ENCODE measurements around the gene CLEC2A.

The CLEC2A gene

GRCh38 chr12:9935026-9935425, 2.9 kb upstream of the CLEC2A start:
- DNase-seq (ENCODE audit: low read depth in 1 of 2, low spot score in 1 of 2), result no peak
- H3K4me3 ChIP-seq (replicated peaks; ENCODE audit: insufficient read depth, low read length), result no peak overlapping the region
- TF ChIP-seq SPI1 (IDR thresholded peaks at IDR 0.05; ENCODE audit: borderline replicate concordance, low read depth), result no peak
- TF ChIP-seq POLR2AphosphoS5 (IDR thresholded peaks at IDR 0.05; ENCODE audit: low read depth), result no peak
- no peak for TF ChIP-seq GABPA (IDR thresholded peaks at IDR 0.05; ENCODE audit: low read depth)
- TF ChIP-seq, protein P1, sequence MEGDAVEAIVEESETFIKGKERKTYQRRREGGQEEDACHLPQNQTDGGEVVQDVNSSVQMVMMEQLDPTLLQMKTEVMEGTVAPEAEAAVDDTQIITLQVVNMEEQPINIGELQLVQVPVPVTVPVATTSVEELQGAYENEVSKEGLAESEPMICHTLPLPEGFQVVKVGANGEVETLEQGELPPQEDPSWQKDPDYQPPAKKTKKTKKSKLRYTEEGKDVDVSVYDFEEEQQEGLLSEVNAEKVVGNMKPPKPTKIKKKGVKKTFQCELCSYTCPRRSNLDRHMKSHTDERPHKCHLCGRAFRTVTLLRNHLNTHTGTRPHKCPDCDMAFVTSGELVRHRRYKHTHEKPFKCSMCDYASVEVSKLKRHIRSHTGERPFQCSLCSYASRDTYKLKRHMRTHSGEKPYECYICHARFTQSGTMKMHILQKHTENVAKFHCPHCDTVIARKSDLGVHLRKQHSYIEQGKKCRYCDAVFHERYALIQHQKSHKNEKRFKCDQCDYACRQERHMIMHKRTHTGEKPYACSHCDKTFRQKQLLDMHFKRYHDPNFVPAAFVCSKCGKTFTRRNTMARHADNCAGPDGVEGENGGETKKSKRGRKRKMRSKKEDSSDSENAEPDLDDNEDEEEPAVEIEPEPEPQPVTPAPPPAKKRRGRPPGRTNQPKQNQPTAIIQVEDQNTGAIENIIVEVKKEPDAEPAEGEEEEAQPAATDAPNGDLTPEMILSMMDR (IDR thresholded peaks at IDR 0.05; ENCODE audit: insufficient read depth, low read length), result no peak
- TF ChIP-seq, protein P2, sequence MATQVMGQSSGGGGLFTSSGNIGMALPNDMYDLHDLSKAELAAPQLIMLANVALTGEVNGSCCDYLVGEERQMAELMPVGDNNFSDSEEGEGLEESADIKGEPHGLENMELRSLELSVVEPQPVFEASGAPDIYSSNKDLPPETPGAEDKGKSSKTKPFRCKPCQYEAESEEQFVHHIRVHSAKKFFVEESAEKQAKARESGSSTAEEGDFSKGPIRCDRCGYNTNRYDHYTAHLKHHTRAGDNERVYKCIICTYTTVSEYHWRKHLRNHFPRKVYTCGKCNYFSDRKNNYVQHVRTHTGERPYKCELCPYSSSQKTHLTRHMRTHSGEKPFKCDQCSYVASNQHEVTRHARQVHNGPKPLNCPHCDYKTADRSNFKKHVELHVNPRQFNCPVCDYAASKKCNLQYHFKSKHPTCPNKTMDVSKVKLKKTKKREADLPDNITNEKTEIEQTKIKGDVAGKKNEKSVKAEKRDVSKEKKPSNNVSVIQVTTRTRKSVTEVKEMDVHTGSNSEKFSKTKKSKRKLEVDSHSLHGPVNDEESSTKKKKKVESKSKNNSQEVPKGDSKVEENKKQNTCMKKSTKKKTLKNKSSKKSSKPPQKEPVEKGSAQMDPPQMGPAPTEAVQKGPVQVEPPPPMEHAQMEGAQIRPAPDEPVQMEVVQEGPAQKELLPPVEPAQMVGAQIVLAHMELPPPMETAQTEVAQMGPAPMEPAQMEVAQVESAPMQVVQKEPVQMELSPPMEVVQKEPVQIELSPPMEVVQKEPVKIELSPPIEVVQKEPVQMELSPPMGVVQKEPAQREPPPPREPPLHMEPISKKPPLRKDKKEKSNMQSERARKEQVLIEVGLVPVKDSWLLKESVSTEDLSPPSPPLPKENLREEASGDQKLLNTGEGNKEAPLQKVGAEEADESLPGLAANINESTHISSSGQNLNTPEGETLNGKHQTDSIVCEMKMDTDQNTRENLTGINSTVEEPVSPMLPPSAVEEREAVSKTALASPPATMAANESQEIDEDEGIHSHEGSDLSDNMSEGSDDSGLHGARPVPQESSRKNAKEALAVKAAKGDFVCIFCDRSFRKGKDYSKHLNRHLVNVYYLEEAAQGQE (IDR thresholded peaks at IDR 0.05; ENCODE audit: insufficient replicate concordance, low read depth), result no peak
- no peak overlapping the region for H3K27ac ChIP-seq (replicated peaks)
- H3K27me3 ChIP-seq (ENCODE audit: insufficient read depth, poor library complexity, severe bottlenecking), result no peaks in the 10 kb centered on the region

DNA sequence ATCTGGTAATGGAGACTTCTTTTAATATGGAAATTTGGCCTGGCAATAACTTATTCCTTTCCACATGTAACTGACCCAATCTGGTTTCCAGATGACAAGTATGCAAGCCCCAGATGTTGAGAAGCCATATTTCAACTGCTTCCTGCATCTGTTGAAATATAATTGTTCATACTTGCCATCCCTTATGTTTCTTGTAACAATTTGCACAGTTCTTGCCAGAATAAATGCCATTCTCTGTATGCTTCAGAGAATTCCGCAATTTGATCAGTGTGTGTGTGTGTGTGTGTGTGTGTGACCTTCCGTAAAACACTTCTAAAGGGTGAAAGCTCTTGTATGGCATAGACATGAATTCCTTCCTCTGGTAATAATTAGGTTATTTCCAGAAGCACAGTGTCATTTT, 1.8 kb upstream of the CLEC2A start:
- H3K4me3 ChIP-seq (replicated peaks; ENCODE audit: insufficient read depth, low read length), result no peak overlapping the region
- no peak for TF ChIP-seq SPI1 (IDR thresholded peaks at IDR 0.05; ENCODE audit: borderline replicate concordance, low read depth)
- TF ChIP-seq, protein P1 (IDR thresholded peaks at IDR 0.05; ENCODE audit: insufficient read depth, low read length), result no peak
- TF ChIP-seq GABPA (IDR thresholded peaks at IDR 0.05; ENCODE audit: low read depth), result no peak
- TF ChIP-seq, protein P2 (IDR thresholded peaks at IDR 0.05; ENCODE audit: insufficient replicate concordance, low read depth), result no peak
- TF ChIP-seq POLR2AphosphoS5 (IDR thresholded peaks at IDR 0.05; ENCODE audit: low read depth), result no peak
- no peak overlapping the region for H3K27ac ChIP-seq (replicated peaks)
- H3K27me3 ChIP-seq (ENCODE audit: insufficient read depth, poor library complexity, severe bottlenecking), result no peaks in the 10 kb centered on the region
- no peak for DNase-seq (ENCODE audit: low read depth in 1 of 2, low spot score in 1 of 2)

GRCh38 chr12:9931245-9931644, 925 bp downstream of the CLEC2A start:
- DNase-seq (ENCODE audit: low read depth in 1 of 2, low spot score in 1 of 2), result no peak
- H3K27ac ChIP-seq (replicated peaks), result no peak overlapping the region
- TF ChIP-seq GABPA (IDR thresholded peaks at IDR 0.05; ENCODE audit: low read depth), result no peak
- TF ChIP-seq, protein P1 (IDR thresholded peaks at IDR 0.05; ENCODE audit: insufficient read depth, low read length), result no peak
- TF ChIP-seq POLR2AphosphoS5 (IDR thresholded peaks at IDR 0.05; ENCODE audit: low read depth), result no peak
- no peak for TF ChIP-seq SPI1 (IDR thresholded peaks at IDR 0.05; ENCODE audit: borderline replicate concordance, low read depth)
- TF ChIP-seq, protein P2 (IDR thresholded peaks at IDR 0.05; ENCODE audit: insufficient replicate concordance, low read depth), result no peak
- no peak overlapping the region for H3K4me3 ChIP-seq (replicated peaks; ENCODE audit: insufficient read depth, low read length)
- H3K27me3 ChIP-seq (ENCODE audit: insufficient read depth, poor library complexity, severe bottlenecking), result no peaks in the 10 kb centered on the region

Measured in HL-60 (cell line).